Smooth muscle cell (in vitro differentiated cells): ENCODE data around the gene FAM3A. TPM values are rescaled to one million over a fixed set of nuclear protein-coding genes. Genes with fewer than 3 reads are reported as not detected.
A peak's percentile ranks its signal among the peaks of the same experiment; 100 is the strongest.

Source experiments
- DNase-seq: peaks from one replicate; lab custom pipeline; 2025; ENCODE audit not compliant: unreplicated experiment; lab: John Stamatoyannopoulos, UW
- H2AFZ ChIP-seq: fragments of 200-600 bp; sonication (generic); 2 replicates; pipeline ENCODE4 v1.6.0; 2016; ENCODE audit warnings: antibody characterized with exemption, low read depth, mild to moderate bottlenecking
- H3F3A ChIP-seq: fragments of 200-600 bp; sonication (generic); 2 replicates; pipeline ENCODE4 v1.6.0; 2017; ENCODE audit warnings: antibody characterized with exemption, low read depth
- H3K27ac ChIP-seq: fragments of 200-600 bp; sonication (generic); 2 replicates; pipeline ENCODE4 v1.5.1; 2016; ENCODE audit warnings: low read depth, mild to moderate bottlenecking
- H3K27me3 ChIP-seq: fragments of 200-600 bp; sonication (generic); 2 replicates; pipeline ENCODE4 v1.6.1; 2016; ENCODE audit warnings: low read depth, mild to moderate bottlenecking
- H3K36me3 ChIP-seq: fragments of 200-600 bp; sonication (generic); 2 replicates; pipeline ENCODE4 v1.5.1; 2016; ENCODE audit warnings: low read depth
- H3K4me1 ChIP-seq: fragments of 200-600 bp; sonication (generic); 2 replicates; pipeline ENCODE4 v1.5.1; 2016; ENCODE audit warnings: low read depth
- H3K4me2 ChIP-seq: fragments of 200-600 bp; sonication (generic); 2 replicates; pipeline ENCODE4 v1.6.0; 2016; ENCODE audit warnings: mild to moderate bottlenecking
- H3K4me3 ChIP-seq: fragments of 200-600 bp; sonication (generic); 2 replicates; pipeline ENCODE4 v1.5.1; 2016; ENCODE audit warnings: mild to moderate bottlenecking
- H3K79me2 ChIP-seq: fragments of 200-600 bp; sonication (generic); 2 replicates; pipeline ENCODE4 v1.6.0; 2016; ENCODE audit warnings: low read depth, mild to moderate bottlenecking
- H3K9ac ChIP-seq: fragments of 200-600 bp; sonication (generic); 2 replicates; pipeline ENCODE4 v1.6.0; 2016; ENCODE audit warnings: low read depth
- H3K9me3 ChIP-seq: fragments of 200-600 bp; sonication (generic); replicated peaks from 2 replicates; pipeline ENCODE4 v1.5.1; 2016; ENCODE audit warnings: low read depth
- H4K20me1 ChIP-seq: fragments of 200-600 bp; sonication (generic); 2 replicates; pipeline ENCODE4 v1.6.0; 2016; ENCODE audit warnings: low read depth
- WGBS: methylation state at CpG from one replicate; pipeline ENCODE4 v1.1.7; 2016; ENCODE audit warnings: low lambda C conversion rate; 5-methylcytosine and 5-hydroxymethylcytosine counted together
- polyA plus RNA-seq: library from polyadenylated mRNA; unstranded; fragments of >200 nt; fragmentation: Nextera tagmentation; extraction: Ambion mirVana; gene quantifications from 2 replicates; pipeline ENCODE4 v1.2.1, GENCODE V29; 2016
- total RNA-seq: library from RNA; depleted of rRNA; stranded (reverse); fragments of >200 nt; gene quantifications from 2 replicates; pipeline ENCODE4 v1.2.3, GENCODE V29; 2014
- TF ChIP-seq, protein P1 (sequence below): fragments of 200-600 bp; sonication (generic); IDR thresholded peaks from 2 replicates; pipeline ENCODE4 v1.5.1; 2017; ENCODE audit warnings: borderline replicate concordance, mild to moderate bottlenecking, antibody characterized with exemption; ENCODE audit not compliant: insufficient read depth, poor library complexity, severe bottlenecking

The FAM3A gene
- total and polyA plus RNA-seq, 2 experiments from 2014 or later: 13.6 to 49.1 TPM

DNA sequence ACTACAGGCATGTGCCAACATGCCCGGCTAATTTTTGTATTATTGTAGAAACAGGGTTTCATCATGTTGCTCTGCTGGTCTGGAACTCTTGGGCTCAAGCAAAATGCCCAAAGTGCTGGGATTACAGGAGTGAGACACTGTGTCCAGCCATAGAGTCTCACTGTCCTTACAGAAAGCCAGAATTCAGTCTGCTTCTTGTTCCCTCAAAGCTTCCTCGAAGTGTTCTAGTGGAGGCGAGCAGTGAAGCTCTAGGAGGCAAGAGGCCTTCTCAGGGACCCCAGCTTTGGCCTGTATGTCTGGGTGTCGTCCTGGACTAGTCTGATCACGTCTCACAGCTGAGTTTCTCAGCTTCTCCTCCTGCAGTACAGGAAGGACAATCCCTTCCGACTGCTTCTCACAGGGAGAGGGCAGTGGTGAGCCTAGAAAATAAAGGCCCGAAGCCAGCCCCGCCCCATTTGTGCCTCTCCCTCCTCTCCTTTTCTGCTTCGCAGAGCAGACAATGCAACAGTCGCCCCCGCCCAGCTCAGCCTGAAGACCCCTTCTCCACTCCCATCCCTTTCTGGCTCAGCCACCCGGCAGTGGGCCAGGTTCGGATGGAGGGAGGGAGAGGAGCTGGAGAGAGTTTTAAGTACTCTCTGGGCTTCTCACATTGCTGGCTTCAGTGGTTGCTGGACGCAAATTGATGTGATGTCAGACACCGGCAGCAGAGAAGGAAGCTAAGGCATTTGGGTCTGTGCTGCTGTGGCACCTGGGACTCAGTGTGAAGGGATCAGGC, 11.1 kb upstream of the FAM3A start:
- H3K36me3 ChIP-seq: no peaks in the 10 kb centered on the region
- no peaks in the 10 kb centered on the region for H3K79me2 ChIP-seq
- 38% methylated on average over 15 of the region's 15 CpGs for WGBS
- H3K27ac ChIP-seq: peak overlapping the region; percentile 82
- H3K4me3 ChIP-seq: peak overlapping the region; percentile 42
- TF ChIP-seq, protein P1, sequence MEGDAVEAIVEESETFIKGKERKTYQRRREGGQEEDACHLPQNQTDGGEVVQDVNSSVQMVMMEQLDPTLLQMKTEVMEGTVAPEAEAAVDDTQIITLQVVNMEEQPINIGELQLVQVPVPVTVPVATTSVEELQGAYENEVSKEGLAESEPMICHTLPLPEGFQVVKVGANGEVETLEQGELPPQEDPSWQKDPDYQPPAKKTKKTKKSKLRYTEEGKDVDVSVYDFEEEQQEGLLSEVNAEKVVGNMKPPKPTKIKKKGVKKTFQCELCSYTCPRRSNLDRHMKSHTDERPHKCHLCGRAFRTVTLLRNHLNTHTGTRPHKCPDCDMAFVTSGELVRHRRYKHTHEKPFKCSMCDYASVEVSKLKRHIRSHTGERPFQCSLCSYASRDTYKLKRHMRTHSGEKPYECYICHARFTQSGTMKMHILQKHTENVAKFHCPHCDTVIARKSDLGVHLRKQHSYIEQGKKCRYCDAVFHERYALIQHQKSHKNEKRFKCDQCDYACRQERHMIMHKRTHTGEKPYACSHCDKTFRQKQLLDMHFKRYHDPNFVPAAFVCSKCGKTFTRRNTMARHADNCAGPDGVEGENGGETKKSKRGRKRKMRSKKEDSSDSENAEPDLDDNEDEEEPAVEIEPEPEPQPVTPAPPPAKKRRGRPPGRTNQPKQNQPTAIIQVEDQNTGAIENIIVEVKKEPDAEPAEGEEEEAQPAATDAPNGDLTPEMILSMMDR: peak; percentile 26
- H3K27me3 ChIP-seq: no peaks in the 10 kb centered on the region
- H3K4me1 ChIP-seq: no peaks in the 10 kb centered on the region
- peak overlapping the region; percentile 80 for H3K4me2 ChIP-seq
- H3K9ac ChIP-seq: no peak overlapping the region
- DNase-seq: no peak
- H3K9me3 ChIP-seq: no peaks in the 10 kb centered on the region
- H3F3A ChIP-seq: no peaks in the 10 kb centered on the region
- no peaks in the 10 kb centered on the region for H4K20me1 ChIP-seq
- no peak overlapping the region for H2AFZ ChIP-seq

DNA sequence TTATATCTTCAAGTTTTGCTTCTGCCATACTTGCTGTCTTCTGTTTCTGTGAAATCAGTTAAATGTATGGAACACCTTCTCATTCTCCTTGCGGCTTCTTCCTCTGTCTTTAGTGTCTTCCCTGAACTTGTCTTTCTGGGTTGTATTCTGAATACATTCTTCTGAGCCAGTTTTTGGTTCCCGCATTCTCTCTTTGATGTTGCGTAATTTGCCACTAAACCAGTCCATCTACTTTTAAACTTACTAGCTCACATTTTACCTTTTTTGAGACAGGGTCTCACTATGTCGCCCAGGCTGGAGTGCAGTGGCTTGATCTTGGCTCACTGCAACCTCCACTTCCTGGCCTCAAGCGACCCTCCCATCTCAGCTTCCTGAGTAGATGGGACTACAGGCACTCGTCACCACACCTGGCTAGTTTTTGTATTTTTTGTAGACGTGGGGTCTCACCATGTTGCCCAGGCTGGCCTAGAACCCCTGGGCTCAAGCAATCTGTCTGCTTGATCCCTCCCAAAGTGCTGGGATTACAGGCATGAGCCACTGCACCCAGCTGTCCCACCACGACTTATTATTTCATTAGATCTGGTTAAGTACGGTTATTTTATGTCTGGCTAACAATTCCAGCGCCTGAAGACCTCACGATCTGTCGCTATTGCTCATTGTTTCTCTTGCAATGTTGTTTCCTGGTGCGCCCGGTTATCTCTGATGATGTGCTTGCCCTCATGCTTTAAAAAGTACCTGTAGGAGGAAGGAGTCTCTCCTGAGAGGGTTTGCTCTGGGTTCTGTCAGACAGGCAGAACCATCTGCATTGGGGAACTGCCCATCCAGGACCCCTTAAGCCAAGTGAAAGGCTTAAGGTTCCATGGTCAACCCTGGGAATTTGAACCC, 9.8 kb upstream of the FAM3A start:
- peak overlapping the region; percentile 15 for H3K27ac ChIP-seq
- TF ChIP-seq, protein P1: no peak
- H3F3A ChIP-seq: no peaks in the 10 kb centered on the region
- no peaks in the 10 kb centered on the region for H3K36me3 ChIP-seq
- H2AFZ ChIP-seq: no peak overlapping the region
- no peak for DNase-seq
- no peak overlapping the region for H3K4me3 ChIP-seq
- H3K4me2 ChIP-seq: no peak overlapping the region
- WGBS: 82% methylated on average over 14 of the region's 14 CpGs
- H3K9ac ChIP-seq: no peak overlapping the region
- no peaks in the 10 kb centered on the region for H3K9me3 ChIP-seq
- no peaks in the 10 kb centered on the region for H3K79me2 ChIP-seq
- no peaks in the 10 kb centered on the region for H4K20me1 ChIP-seq
- H3K4me1 ChIP-seq: no peaks in the 10 kb centered on the region
- no peaks in the 10 kb centered on the region for H3K27me3 ChIP-seq

DNA sequence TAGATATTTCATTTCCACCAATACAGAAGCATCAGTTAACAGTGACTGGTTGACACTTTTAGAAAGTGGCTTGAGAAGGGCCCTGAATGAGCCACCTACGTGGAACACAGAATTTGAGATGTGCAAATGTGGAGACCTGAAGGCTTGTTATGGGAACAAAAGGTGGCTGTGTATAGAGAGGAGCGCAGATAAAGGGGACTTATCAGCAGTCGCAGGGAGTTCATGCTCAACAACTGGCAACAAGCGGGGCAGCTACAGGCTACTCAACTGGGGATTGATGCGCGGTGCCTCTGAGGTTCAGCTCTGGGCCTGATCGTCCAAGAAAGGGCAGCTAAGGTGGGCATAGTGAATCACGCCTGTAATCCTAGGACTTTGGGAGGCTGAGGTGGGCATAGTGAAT, 3.4 kb upstream of the FAM3A start:
- no peaks in the 10 kb centered on the region for H4K20me1 ChIP-seq
- H3K27me3 ChIP-seq: no peaks in the 10 kb centered on the region
- H3K27ac ChIP-seq: no peak overlapping the region
- no peak overlapping the region for H3K9ac ChIP-seq
- no peaks in the 10 kb centered on the region for H3K9me3 ChIP-seq
- H3K79me2 ChIP-seq: no peaks in the 10 kb centered on the region
- H3F3A ChIP-seq: no peaks in the 10 kb centered on the region
- H3K4me3 ChIP-seq: no peak overlapping the region
- 89% methylated on average over 8 of the region's 8 CpGs for whole genome bisulfite sequencing
- TF ChIP-seq, protein P1: no peak
- peaks cover 4% of the 10 kb centered on the region for H3K4me1 ChIP-seq
- no peaks in the 10 kb centered on the region for H3K36me3 ChIP-seq
- no peak overlapping the region for H2AFZ ChIP-seq
- H3K4me2 ChIP-seq: no peak overlapping the region
- no peak for DNase-seq
